CD4-positive, alpha-beta T cell treated with Interleukin-15 for 1 hour (primary cell): ENCODE measurements around the gene FNDC8.
"Not testable (repeated sequence)": the region's sequence is repeated elsewhere in the genome, so short reads cannot be mapped to it uniquely, and the experiment has no call there.

Source experiments
- DNase-seq: peaks from one replicate; pipeline ENCODE4 v3.0.0-alpha.2; 2020

FNDC8 gene

GRCh38 chr17:35097776-35098175, 23.6 kb upstream of the FNDC8 start:
- no peak for DNase-seq

GRCh38 chr17:35099908-35100307, 21.5 kb upstream of the FNDC8 start:
- DNase-seq = no peak

GRCh38 chr17:35101036-35101435, 20.4 kb upstream of the FNDC8 start:
- DNase-seq = no peak

- no peak for DNase-seq
Observed at GRCh38 chr17:35101725-35102124, 19.7 kb upstream of the FNDC8 start.

GRCh38 chr17:35103271-35103670, 18.1 kb upstream of the FNDC8 start:
- no peak for DNase-seq

- no peak for DNase-seq
Observed at GRCh38 chr17:35104844-35105450, 16.5 kb upstream of the FNDC8 start.

- not testable (repeated sequence) for DNase-seq
Observed at GRCh38 chr17:35110791-35111190, 10.6 kb upstream of the FNDC8 start.

- DNase-seq = no peak
Observed at GRCh38 chr17:35116845-35117244, 4.6 kb upstream of the FNDC8 start.

GRCh38 chr17:35117984-35118383, 3.4 kb upstream of the FNDC8 start:
- DNase-seq = no peak

- DNase-seq = peak; percentile 80
Observed at GRCh38 chr17:35119370-35120165, 1.8 kb upstream of the FNDC8 start, which contains the start of gene RAD51D. TSS of gene RAD51D (minus strand) at chr17:35119860. CDS start at chr17:35119613, 247 bp downstream.

- no peak for DNase-seq
Observed at GRCh38 chr17:35127751-35128514, 6.5 kb downstream of the FNDC8 start.

- DNase-seq = no peak
Observed at GRCh38 chr17:35129154-35129972, 7.9 kb downstream of the FNDC8 start.

GRCh38 chr17:35129973-35130351, 8.5 kb downstream of the FNDC8 start:
- no peak for DNase-seq

GRCh38 chr17:35130392-35130791, 9.0 kb downstream of the FNDC8 start:
- DNase-seq = no peak

- DNase-seq = no peak
Observed at GRCh38 chr17:35132099-35132498, 10.7 kb downstream of the FNDC8 start.

GRCh38 chr17:35132816-35133550, 11.6 kb downstream of the FNDC8 start:
- no peak for DNase-seq

- no peak for DNase-seq
Observed at GRCh38 chr17:35135322-35135721, 13.9 kb downstream of the FNDC8 start.

- DNase-seq = no peak
Observed at GRCh38 chr17:35138218-35138617, 16.8 kb downstream of the FNDC8 start.

- peak; percentile 86 for DNase-seq
Observed at GRCh38 chr17:35141681-35142466, 20.5 kb downstream of the FNDC8 start, which contains the start of gene NLE1. TSS of gene NLE1 (minus strand) at chr17:35142303. CDS start at chr17:35142275, 28 bp downstream.

- DNase-seq = no peak
Observed at GRCh38 chr17:35142467-35142796, 21.0 kb downstream of the FNDC8 start.

- DNase-seq = no peak
Observed at GRCh38 chr17:35144840-35145239, 23.4 kb downstream of the FNDC8 start.
